HepG2 (cell line): ENCODE data around the gene TSPAN18. TPM values are rescaled to one million over a fixed set of nuclear protein-coding genes. Genes with fewer than 3 reads are reported as not detected.

Experiments
- ATAC-seq: fragments of 200-7000 bp; cut with Tn5 transposase; 3 replicates; pipeline ENCODE4 v1.9.1; 2020; ENCODE audit warnings: mild to moderate bottlenecking, moderate library complexity
- BruUV-seq: library from RNA; stranded (reverse); fragments of 400-500 nt; replicated peaks from 2 replicates; lab custom pipeline; 2021; lab: Mats Ljungman, UMichigan
- CTCF ChIA-PET: fragments of 300-600 bp; formaldehyde crosslinking; extraction: SDS; loops from one replicate; lab custom pipeline; 2021; ENCODE audit warnings: low total read pairs, inconsistent platforms, low intra/inter-chr PET ratio; lab: Yijun Ruan, JAX
- POLR2A ChIA-PET: fragments of 350-600 bp; sonication (Branson Sonifier 250); formaldehyde crosslinking; loops from one replicate; lab custom pipeline; 2020; ENCODE audit warnings: antibody characterized with exemption, inconsistent platforms; lab: Yijun Ruan, JAX
- DNase-seq: peaks from one replicate; pipeline ENCODE4 v3.0.0-alpha.2; 2015; ENCODE audit warnings: low spot score
- FAIRE-seq: peaks from 3 replicates; lab custom pipeline; 2011; peaks lifted over from hg19 to GRCh38; lab: Jason Lieb, UNC
- H2AFZ ChIP-seq: one replicate; pipeline ENCODE4 v1.6.1; 2011; ENCODE audit warnings: low read length, inconsistent platforms
- H3K27ac ChIP-seq: fragments of 300-600 bp; 3 replicates; pipeline ENCODE4 v1.8.0; 2011; ENCODE audit warnings: mixed run types, mild to moderate bottlenecking, mixed read lengths, low read length, inconsistent platforms; ENCODE audit not compliant: insufficient read depth; ENCODE audit errors: extremely low read length
- H3K27me3 ChIP-seq, 2 experiments: fragments of 200-600 bp in 1 of 2; 2 replicates in 1 of 2; 3 replicates in 1 of 2; pipeline versions ENCODE4 v1.6.0 to v1.8.0; 2011; ENCODE audit warnings: low read length in 2 of 2, mild to moderate bottlenecking in 2 of 2, moderate library complexity in 2 of 2, inconsistent platforms in 1 of 2; ENCODE audit not compliant: insufficient read depth in 2 of 2, control insufficient read depth in 1 of 2
- H3K36me3 ChIP-seq, 2 experiments: fragments of 200-600 bp in 1 of 2; replicated peaks in 1 of 2; 2 replicates in 1 of 2; 3 replicates in 1 of 2; pipeline versions ENCODE4 v1.5.1 to v1.8.0; 2011; ENCODE audit warnings: low read length in 2 of 2, inconsistent platforms in 1 of 2; ENCODE audit not compliant: insufficient read depth in 2 of 2, control insufficient read depth in 1 of 2
- H3K4me1 ChIP-seq: 2 replicates; pipeline ENCODE4 v1.5.1; 2012; ENCODE audit warnings: low read length, inconsistent platforms; ENCODE audit not compliant: insufficient read depth
- H3K4me2 ChIP-seq: 2 replicates; pipeline ENCODE4 v1.6.0; 2011; ENCODE audit warnings: low read depth, low read length, inconsistent platforms
- H3K4me3 ChIP-seq, 3 experiments: fragments of 200-600 bp in 1 of 3; sonication (generic), shearing (Covaris generic) in 1 of 3; replicated peaks in 1 of 3; 2 replicates each; pipeline ENCODE4 v1.5.1; 2011 to 2016; ENCODE audit warnings: low read length in 3 of 3, inconsistent platforms in 2 of 3, low read depth in 2 of 3, mild to moderate bottlenecking in 2 of 3, control low read depth in 1 of 3, mixed read lengths in 1 of 3; ENCODE audit not compliant: insufficient read depth in 1 of 3
- H3K79me2 ChIP-seq: one replicate; pipeline ENCODE4 v1.6.1; 2011; ENCODE audit warnings: low read length, inconsistent platforms; ENCODE audit not compliant: insufficient read depth
- H3K9ac ChIP-seq: 2 replicates; pipeline ENCODE4 v1.6.0; 2011; ENCODE audit warnings: mild to moderate bottlenecking, low read depth, low read length, inconsistent platforms; ENCODE audit not compliant: insufficient read depth
- H3K9me3 ChIP-seq: 2 replicates; pipeline ENCODE4 v1.5.1; 2012; ENCODE audit warnings: mild to moderate bottlenecking, low read length
- H4K20me1 ChIP-seq: 2 replicates; pipeline ENCODE4 v1.6.0; 2011; ENCODE audit warnings: inconsistent platforms, mild to moderate bottlenecking, low read length, moderate library complexity; ENCODE audit not compliant: insufficient read depth
- ATF1 ChIP-seq: IDR thresholded peaks from 2 replicates; pipeline ENCODE4 v1.6.1; 2016; ENCODE audit warnings: mild to moderate bottlenecking, control low read depth
- CENPT ChIP-seq: sonication (generic); formaldehyde crosslinking; IDR thresholded peaks from 2 replicates; pipeline ENCODE4 v1.8.0; 2022; ENCODE audit warnings: low read depth, mild to moderate bottlenecking, moderate library complexity, missing genetic modification reagents
- KMT2B ChIP-seq: IDR thresholded peaks from 2 replicates; pipeline ENCODE4 v1.6.1; 2016; ENCODE audit warnings: missing genetic modification reagents, missing compliant biosample characterization
- NBN ChIP-seq: fragments of 450-650 bp; conservative IDR thresholded peaks from 2 replicates; pipeline ENCODE4 v1.6.1; 2017
- SCMH1 ChIP-seq: sonication (generic); formaldehyde crosslinking; IDR thresholded peaks from 2 replicates; pipeline ENCODE4 v1.9.0; 2021; ENCODE audit warnings: missing genetic modification reagents, mild to moderate bottlenecking, borderline replicate concordance
- SOX5 ChIP-seq: IDR thresholded peaks from 2 replicates; pipeline ENCODE4 v1.6.1; 2016; ENCODE audit warnings: borderline replicate concordance
- SRY ChIP-seq: sonication (generic); formaldehyde crosslinking; IDR thresholded peaks from 2 replicates; pipeline ENCODE4 v1.8.0; 2022; ENCODE audit warnings: mild to moderate bottlenecking, missing genetic modification reagents
- ZKSCAN1 ChIP-seq: fragments of 150-350 bp; IDR thresholded peaks from 2 replicates; pipeline ENCODE4 v1.6.1; 2014; ENCODE audit warnings: low read length
- ZNF350 ChIP-seq: sonication (generic); formaldehyde crosslinking; IDR thresholded peaks from 2 replicates; pipeline ENCODE4 v1.4.0; 2020; ENCODE audit warnings: mild to moderate bottlenecking, low read depth, missing genetic modification reagents, borderline replicate concordance
- ZNF737 ChIP-seq: sonication (generic); formaldehyde crosslinking; IDR thresholded peaks from 2 replicates; pipeline ENCODE4 v1.5.0; 2020; ENCODE audit warnings: missing genetic modification reagents, mild to moderate bottlenecking, borderline replicate concordance
- WGBS: methylation state at CpG from one replicate; pipeline ENCODE4 v1.1.6; 2017; ENCODE audit warnings: low lambda C conversion rate; 5-methylcytosine and 5-hydroxymethylcytosine counted together
- in situ Hi-C: cut with HindIII; loops from 2 replicates; pipeline ENCODE4 v1.10.0; 2017; ENCODE audit warnings: low pct_unique_long_range_greater_than_20kb; ENCODE audit not compliant: extremely low pct_ligation_motif_present
- intact Hi-C: fragments of 100-400 bp; cut with micrococcal nuclease; formaldehyde crosslinking; loops from one replicate; pipeline ENCODE4 v1.10.0; 2022; ENCODE audit not compliant: unreplicated experiment
- polyA plus RNA-seq, 8 experiments: library from polyadenylated mRNA; depleted of rRNA in 3 of 8; stranded (reverse) in 7 of 8; unstranded in 1 of 8; fragments of >200 nt; fragmentation: Illumina TruSeq in 4 of 8; extraction: Trizol in 4 of 8; gene quantifications; 2 replicates each; pipeline versions ENCODE4 v1.2.1 to v1.2.3, GENCODE V29; 2011 to 2016; ENCODE audit warnings: low read depth in 4 of 8, missing spikeins in 1 of 8, mixed read lengths in 1 of 8; ENCODE audit not compliant: insufficient read depth in 1 of 8
- total RNA-seq, 5 experiments: library from RNA; depleted of rRNA; stranded (reverse); fragments of >200 nt; fragmentation: Illumina TruSeq; extraction: Trizol; gene quantifications; 2 replicates each; pipeline ENCODE4 v1.2.3, GENCODE V29; 2016; ENCODE audit warnings: low read depth in 1 of 5
- TF ChIP-seq, protein P1 (sequence below): sonication (generic); formaldehyde crosslinking; IDR thresholded peaks from 2 replicates; pipeline ENCODE4 v1.8.1; 2023; ENCODE audit warnings: mild to moderate bottlenecking, missing genetic modification reagents
- TF ChIP-seq, protein P2 (sequence below): sonication (generic); formaldehyde crosslinking; IDR thresholded peaks from 2 replicates; pipeline ENCODE4 v1.8.0; 2022; ENCODE audit warnings: missing genetic modification reagents, low read depth, mild to moderate bottlenecking, borderline replicate concordance
- TF ChIP-seq, protein P3 (sequence below): sonication (generic); formaldehyde crosslinking; IDR thresholded peaks from 2 replicates; pipeline ENCODE4 v1.4.0; 2020; ENCODE audit warnings: missing genetic modification reagents, mild to moderate bottlenecking, borderline replicate concordance

Gene TSPAN18
- total and polyA plus RNA-seq, 2 of the 13 experiments (the other 11 are each of a cell fraction or from before 2014, with no cell fraction given): not detected

DNA sequence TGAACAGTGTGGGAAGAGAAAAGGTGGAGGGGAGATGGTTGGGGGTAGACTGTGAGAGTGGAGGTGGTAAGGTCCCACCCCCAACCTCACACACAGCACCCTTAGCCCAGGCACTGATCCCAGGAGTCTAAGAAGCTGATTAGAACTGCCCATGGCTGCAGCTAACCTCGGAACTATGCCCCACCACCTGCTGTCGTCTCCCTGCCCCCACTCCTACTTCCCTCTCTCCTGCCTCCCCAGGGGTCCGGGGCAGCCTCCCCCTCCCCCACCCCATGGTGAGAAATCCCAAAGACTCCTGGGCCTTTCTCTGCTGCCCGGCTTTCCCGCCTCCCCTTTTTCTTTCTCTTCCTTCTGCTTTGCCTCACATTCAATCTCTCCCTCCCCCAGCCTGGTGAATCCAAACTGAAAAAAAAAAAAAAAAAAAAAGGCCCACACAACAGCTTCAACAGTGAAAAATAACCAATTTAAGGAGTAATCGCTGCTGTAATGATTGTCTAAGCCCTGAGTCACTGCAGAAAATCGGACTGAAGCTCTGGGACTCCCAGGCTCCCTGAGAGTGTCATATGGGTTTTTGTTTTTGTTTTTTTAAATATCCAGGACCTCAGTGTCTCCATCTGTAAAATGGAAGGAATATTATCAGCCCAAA lies 233.6 kb downstream of the TSPAN18 start:
- Histone ChIP-seq H3K27me3 (peaks cover 2 to 33% of the 10 kb centered on the region in 2 experiments; a peak in 3 of 5 replicates), H3K79me2 (no peaks in the 10 kb centered on the region), H3K9me3 (no peaks in the 10 kb centered on the region), H2AFZ (no peak overlapping the region), H4K20me1 (no peaks in the 10 kb centered on the region), H3K27ac (no peak overlapping the region), H3K4me1 (no peaks in the 10 kb centered on the region), H3K4me2 (no peak overlapping the region), H3K36me3 (no peaks in the 10 kb centered on the region), H3K9ac (no peak overlapping the region), H3K4me3 (no peak overlapping the region)
- FAIRE-seq: no peak
- no peak for DNase-seq
- WGBS: 21% methylated on average over 7 of the region's 7 CpGs
- no peak for ATAC-seq
- no TSS peak for BruUV-seq
- intact Hi-C loops: no loop called here
- TF ChIP-seq, protein P1, sequence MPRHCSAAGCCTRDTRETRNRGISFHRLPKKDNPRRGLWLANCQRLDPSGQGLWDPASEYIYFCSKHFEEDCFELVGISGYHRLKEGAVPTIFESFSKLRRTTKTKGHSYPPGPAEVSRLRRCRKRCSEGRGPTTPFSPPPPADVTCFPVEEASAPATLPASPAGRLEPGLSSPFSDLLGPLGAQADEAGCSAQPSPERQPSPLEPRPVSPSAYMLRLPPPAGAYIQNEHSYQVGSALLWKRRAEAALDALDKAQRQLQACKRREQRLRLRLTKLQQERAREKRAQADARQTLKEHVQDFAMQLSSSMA (CRISPR knock-in tag): no peak
- TF ChIP-seq ZKSCAN1: no peak
- TF ChIP-seq, protein P2, sequence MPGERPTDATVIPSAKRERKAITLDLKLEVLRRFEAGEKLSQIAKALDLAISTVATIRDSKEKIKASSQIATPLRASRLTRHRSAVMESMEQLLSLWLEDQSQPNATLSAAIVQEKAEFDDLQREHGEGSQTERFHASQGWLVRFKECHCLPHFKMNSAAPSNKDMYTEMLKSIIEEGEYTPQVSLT: no peak
- no peak for TF ChIP-seq KMT2B (CRISPR knock-in tag)
- TF ChIP-seq, protein P3, sequence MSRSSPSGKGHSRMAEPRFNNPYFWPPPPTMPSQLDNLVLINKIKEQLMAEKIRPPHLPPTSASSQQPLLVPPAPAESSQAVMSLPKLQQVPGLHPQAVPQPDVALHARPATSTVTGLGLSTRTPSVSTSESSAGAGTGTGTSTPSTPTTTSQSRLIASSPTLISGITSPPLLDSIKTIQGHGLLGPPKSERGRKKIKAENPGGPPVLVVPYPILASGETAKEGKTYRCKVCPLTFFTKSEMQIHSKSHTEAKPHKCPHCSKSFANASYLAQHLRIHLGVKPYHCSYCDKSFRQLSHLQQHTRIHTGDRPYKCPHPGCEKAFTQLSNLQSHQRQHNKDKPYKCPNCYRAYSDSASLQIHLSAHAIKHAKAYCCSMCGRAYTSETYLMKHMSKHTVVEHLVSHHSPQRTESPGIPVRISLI: no peak
- no peak for TF ChIP-seq ATF1 (CRISPR knock-in tag)
- TF ChIP-seq SOX5 (CRISPR knock-in tag): no peak
- TF ChIP-seq SCMH1: no peak
- TF ChIP-seq ZNF350 (CRISPR knock-in tag): no peak
- TF ChIP-seq CENPT (CRISPR knock-in tag): no peak
- TF ChIP-seq NBN: no peak
- TF ChIP-seq SRY (CRISPR knock-in tag): no peak
- TF ChIP-seq ZNF737 (CRISPR knock-in tag): no peak
- in situ Hi-C loops: no loop called here
- POLR2A ChIA-PET: no interaction called here
- CTCF ChIA-PET: no interaction called here
